KMS-11 (cell line): Measurements from ENCODE around the gene NUFIP2.
"Not testable (repeated sequence)": the region's sequence is repeated elsewhere in the genome, so short reads cannot be mapped to it uniquely, and the experiment has no call there.

Experiments
- H2AFZ ChIP-seq: fragments of 200-600 bp; sonication (generic); 2 replicates; pipeline ENCODE4 v1.6.1; 2016; ENCODE audit warnings: antibody characterized with exemption, mixed run types, low read depth
- H3K27ac ChIP-seq: fragments of 200-600 bp; sonication (generic); 2 replicates; pipeline ENCODE4 v1.6.1; 2016; ENCODE audit warnings: mild to moderate bottlenecking, mixed run types
- H3K27me3 ChIP-seq: fragments of 200-600 bp; sonication (generic); 2 replicates; pipeline ENCODE4 v1.6.1; 2017; ENCODE audit warnings: mild to moderate bottlenecking, low read depth, mixed run types, moderate library complexity; ENCODE audit not compliant: insufficient read depth
- H3K36me3 ChIP-seq: fragments of 200-600 bp; sonication (generic); 2 replicates; pipeline ENCODE4 v1.6.1; 2017; ENCODE audit warnings: mild to moderate bottlenecking, mixed run types; ENCODE audit not compliant: insufficient read depth
- H3K4me1 ChIP-seq: fragments of 200-600 bp; sonication (generic); 2 replicates; pipeline ENCODE4 v1.6.1; 2016; ENCODE audit warnings: mild to moderate bottlenecking, low read depth, mixed run types; ENCODE audit not compliant: poor library complexity, severe bottlenecking
- H3K4me2 ChIP-seq: fragments of 200-600 bp; sonication (generic); 2 replicates; pipeline ENCODE4 v1.7.0; 2016; ENCODE audit warnings: mild to moderate bottlenecking, mixed run types
- H3K4me3 ChIP-seq: fragments of 200-600 bp; sonication (generic); IDR thresholded peaks from 2 replicates; pipeline ENCODE4 v1.6.1; 2017; ENCODE audit warnings: low read depth, low read length, mixed read lengths; ENCODE audit not compliant: insufficient read depth
- H3K79me2 ChIP-seq: fragments of 200-600 bp; sonication (generic); 2 replicates; pipeline ENCODE4 v1.6.1; 2016; ENCODE audit warnings: low read depth, mixed run types; ENCODE audit not compliant: insufficient read depth
- H3K9ac ChIP-seq: fragments of 200-600 bp; sonication (generic); 2 replicates; pipeline ENCODE4 v1.6.1; 2016; ENCODE audit warnings: mild to moderate bottlenecking, mixed run types
- H4K20me1 ChIP-seq: fragments of 200-600 bp; sonication (generic); 2 replicates; pipeline ENCODE4 v1.6.1; 2016; ENCODE audit warnings: mild to moderate bottlenecking, mixed run types; ENCODE audit not compliant: insufficient read depth
- TF ChIP-seq, protein P1 (sequence below): fragments of 200-600 bp; sonication (generic); conservative IDR thresholded peaks from 2 replicates; pipeline ENCODE4 v1.6.1; 2017; ENCODE audit warnings: low read depth, mild to moderate bottlenecking, antibody characterized with exemption, low read length, moderate library complexity, mixed read lengths

The NUFIP2 gene

GRCh38 chr17:29273924-29274323 lies 20.0 kb downstream of the NUFIP2 start:
- Histone ChIP-seq H3K4me2 (no peak overlapping the region), H4K20me1 (peaks cover 83% of the 10 kb centered on the region), H2AFZ (no peak overlapping the region), H3K9ac (no peak overlapping the region), H3K79me2 (peaks cover 96% of the 10 kb centered on the region), H3K4me1 (peaks cover 8% of the 10 kb centered on the region), H3K27me3 (no peaks in the 10 kb centered on the region), H3K36me3 (peaks cover 6% of the 10 kb centered on the region; the same call in 1 of the 2 replicates), H3K4me3 (no peak overlapping the region), H3K27ac (no peak overlapping the region)
- TF ChIP-seq, protein P1, sequence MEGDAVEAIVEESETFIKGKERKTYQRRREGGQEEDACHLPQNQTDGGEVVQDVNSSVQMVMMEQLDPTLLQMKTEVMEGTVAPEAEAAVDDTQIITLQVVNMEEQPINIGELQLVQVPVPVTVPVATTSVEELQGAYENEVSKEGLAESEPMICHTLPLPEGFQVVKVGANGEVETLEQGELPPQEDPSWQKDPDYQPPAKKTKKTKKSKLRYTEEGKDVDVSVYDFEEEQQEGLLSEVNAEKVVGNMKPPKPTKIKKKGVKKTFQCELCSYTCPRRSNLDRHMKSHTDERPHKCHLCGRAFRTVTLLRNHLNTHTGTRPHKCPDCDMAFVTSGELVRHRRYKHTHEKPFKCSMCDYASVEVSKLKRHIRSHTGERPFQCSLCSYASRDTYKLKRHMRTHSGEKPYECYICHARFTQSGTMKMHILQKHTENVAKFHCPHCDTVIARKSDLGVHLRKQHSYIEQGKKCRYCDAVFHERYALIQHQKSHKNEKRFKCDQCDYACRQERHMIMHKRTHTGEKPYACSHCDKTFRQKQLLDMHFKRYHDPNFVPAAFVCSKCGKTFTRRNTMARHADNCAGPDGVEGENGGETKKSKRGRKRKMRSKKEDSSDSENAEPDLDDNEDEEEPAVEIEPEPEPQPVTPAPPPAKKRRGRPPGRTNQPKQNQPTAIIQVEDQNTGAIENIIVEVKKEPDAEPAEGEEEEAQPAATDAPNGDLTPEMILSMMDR: no peak

DNA sequence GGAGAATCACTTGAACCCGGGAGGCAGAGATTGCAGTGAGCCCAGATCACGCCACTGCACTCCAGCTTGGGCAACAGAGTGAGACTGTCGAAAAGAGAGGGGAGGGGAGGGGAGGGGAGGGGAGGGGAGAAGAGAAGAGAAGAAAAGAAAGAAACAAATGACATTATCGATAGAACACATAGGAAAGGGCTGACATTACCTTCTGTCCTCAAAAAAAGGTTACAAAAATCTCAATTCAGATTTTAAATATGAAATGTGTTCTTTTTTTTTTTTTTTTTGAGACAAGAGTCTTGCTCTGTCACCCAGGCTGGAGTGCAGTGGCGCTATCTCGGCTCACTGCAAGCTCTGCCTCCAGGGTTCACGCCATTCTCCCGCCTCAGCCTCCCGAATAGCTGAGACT lies 22.0 kb downstream of the NUFIP2 start:
- not testable (repeated sequence) for H2AFZ ChIP-seq, H3K9ac ChIP-seq, H3K4me1 ChIP-seq, H3K4me2 ChIP-seq, H3K27ac ChIP-seq, H3K36me3 ChIP-seq, H3K4me3 ChIP-seq, H3K27me3 ChIP-seq
- Histone ChIP-seq H4K20me1 (peaks cover 81% of the 10 kb centered on the region), H3K79me2 (peaks cover 93% of the 10 kb centered on the region)

GRCh38 chr17:29263916-29264315 lies 30.0 kb downstream of the NUFIP2 start:
- no peak overlapping the region for H2AFZ ChIP-seq
- no peak overlapping the region for H3K4me2 ChIP-seq
- no peaks in the 10 kb centered on the region for H3K4me1 ChIP-seq
- peaks cover 33% of the 10 kb centered on the region; the same call in 1 of the 2 replicates for H3K36me3 ChIP-seq
- H4K20me1 ChIP-seq: peaks cover 49% of the 10 kb centered on the region
- TF ChIP-seq, protein P1: no peak
- H3K9ac ChIP-seq: no peak overlapping the region
- H3K27ac ChIP-seq: no peak overlapping the region
- H3K27me3 ChIP-seq: no peaks in the 10 kb centered on the region
- peaks cover 28% of the 10 kb centered on the region for H3K79me2 ChIP-seq
- H3K4me3 ChIP-seq: no peak overlapping the region

DNA sequence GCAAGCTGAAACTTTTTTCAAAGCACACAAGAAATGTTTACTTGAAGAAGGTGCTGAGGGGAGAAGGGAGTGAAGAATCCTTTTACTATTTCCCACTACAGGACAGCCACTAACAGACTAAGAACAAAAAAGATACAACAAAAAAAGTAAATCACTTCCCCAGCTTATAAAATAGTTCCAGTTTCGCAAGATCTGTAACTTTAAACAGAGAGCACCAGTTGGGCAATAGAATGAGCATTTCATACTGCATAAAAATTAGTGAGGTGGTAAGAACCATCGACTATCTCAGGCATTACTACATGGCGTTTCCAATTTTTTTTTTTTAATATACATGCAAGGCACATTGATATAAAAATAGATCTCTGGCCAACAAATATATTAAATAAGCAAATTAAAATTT lies 36.2 kb downstream of the NUFIP2 start:
- H3K4me2 ChIP-seq: no peak overlapping the region
- no peak overlapping the region for H3K27ac ChIP-seq
- H3K4me1 ChIP-seq: no peaks in the 10 kb centered on the region
- TF ChIP-seq, protein P1: no peak
- H3K79me2 ChIP-seq: 0 out of 2 replicates have a peak, but pooled peaks cover 6% of the 10 kb centered on the region
- H3K36me3 ChIP-seq: peaks cover 19% of the 10 kb centered on the region; the same call in 1 of the 2 replicates
- peaks cover 31% of the 10 kb centered on the region; the same call in 1 of the 2 replicates for H4K20me1 ChIP-seq
- no peak overlapping the region for H2AFZ ChIP-seq
- no peak overlapping the region for H3K4me3 ChIP-seq
- H3K9ac ChIP-seq: no peak overlapping the region
- no peaks in the 10 kb centered on the region for H3K27me3 ChIP-seq

DNA sequence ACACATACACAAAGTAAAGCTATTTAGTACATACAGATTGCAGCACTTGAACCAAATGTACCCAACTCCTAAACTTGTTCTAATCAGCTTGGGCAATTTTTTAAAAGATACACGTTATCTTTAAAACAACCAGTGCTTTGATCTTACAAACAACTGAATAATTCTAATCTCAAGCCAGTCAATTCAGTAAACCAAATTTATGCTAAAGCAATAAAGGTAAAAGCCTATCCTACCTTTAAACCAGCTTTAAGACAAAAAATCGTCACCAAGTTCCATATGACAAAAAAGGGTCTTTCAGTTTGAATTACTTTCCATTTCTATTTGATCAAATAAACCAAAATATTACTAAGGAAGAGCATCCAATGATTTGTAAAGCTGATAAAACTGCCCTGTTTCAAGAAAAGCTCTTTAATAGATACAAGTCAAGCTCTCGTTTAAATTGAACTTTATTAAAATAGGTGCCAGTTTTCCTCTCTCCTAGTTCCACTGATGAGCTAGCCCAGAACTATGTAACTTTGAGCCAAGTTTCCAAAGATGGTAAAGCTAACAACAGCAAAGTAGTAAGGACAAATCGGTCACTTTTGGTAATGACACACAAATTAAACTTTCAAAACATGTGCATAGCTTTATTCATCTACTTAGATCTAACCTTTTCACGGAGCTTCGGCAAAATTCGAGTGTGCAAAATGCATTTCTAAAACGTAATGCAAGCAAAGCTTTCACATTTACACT lies 37.0 kb downstream of the NUFIP2 start:
- Histone ChIP-seq H3K27me3 (no peaks in the 10 kb centered on the region), H3K4me1 (no peaks in the 10 kb centered on the region), H3K27ac (no peak overlapping the region), H3K36me3 (peaks cover 13% of the 10 kb centered on the region; the same call in 1 of the 2 replicates), H3K4me2 (no peak overlapping the region), H3K79me2 (0 out of 2 replicates have a peak, but pooled peaks cover 6% of the 10 kb centered on the region), H3K4me3 (no peak overlapping the region), H2AFZ (no peak overlapping the region), H3K9ac (no peak overlapping the region), H4K20me1 (peaks cover 26% of the 10 kb centered on the region; the same call in 1 of the 2 replicates)
- TF ChIP-seq, protein P1: no peak
